ENCODE results near the gene GAS5.
"Not testable (repeated sequence)": the region's sequence is repeated elsewhere in the genome, so short reads cannot be mapped to it uniquely, and the experiment has no call there.

Gene GAS5

DNA sequence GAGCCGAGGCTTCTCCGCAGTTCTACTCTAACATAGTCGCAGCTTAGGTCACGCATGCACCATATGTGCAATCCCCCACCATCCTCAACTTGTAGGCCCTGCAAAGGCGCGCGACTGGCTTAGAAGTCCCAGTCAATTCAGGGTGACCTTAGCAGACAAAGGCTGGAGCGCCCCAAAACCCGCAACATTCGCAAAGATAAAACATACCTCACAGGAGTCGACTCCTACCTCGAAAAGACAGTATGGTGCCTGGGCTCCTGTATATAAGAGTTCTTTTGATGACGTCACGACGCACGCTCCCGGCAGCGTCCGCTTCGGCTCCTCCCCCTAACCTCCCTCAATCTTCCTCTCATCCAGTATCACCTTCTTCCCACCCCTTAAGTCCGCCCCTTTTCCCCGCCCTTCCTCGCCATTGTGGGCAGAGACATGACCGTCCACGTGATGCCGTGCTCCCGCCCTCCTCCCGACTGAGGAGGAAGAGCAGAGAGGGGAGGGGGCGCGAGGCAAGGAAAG is at the start of gene GAS5:
TSS of gene GAS5 (minus strand) at position 237 of the 513 bp plus-strand sequence.
- DNase-seq, result peak; percentile 95 to 100 (median 97)
- intact Hi-C loops (cut with DNase I), result loop anchor here (2.0 to 5.0 kb wide), 3 partner anchors 43 to 291 kb away; partner anchors contain the start of genes CENPL, DARS2, RABGAP1L and RC3H1

DNA sequence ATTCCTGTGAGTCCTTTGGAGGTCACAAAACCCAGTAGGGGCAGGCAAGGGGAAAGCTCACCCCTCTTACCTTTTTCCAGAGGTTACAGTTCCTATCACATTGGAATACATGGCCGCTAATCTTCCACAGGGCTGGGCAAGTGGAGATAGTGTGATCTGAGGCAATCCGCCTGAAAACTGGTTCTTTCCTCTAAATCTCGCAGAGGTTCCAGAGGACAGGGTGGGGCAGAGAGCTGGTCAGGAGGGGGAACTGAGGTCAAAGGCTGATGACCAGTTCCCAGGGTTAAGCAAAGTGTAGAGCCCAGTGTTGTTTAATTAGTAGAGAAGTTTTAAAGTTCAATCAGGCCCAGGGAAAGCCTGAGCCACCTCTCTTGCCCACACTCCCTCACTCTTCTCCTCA is 49.4 kb upstream of the GAS5 start, which contains the start of gene SERPINC1:
TSS of gene SERPINC1 (minus strand) at position 179 of the 400 bp plus-strand sequence. CDS start at position 111, 68 bp downstream.
- intact Hi-C loops (cut with DNase I), result no loop called here
- DNase-seq, result no peak

DNA sequence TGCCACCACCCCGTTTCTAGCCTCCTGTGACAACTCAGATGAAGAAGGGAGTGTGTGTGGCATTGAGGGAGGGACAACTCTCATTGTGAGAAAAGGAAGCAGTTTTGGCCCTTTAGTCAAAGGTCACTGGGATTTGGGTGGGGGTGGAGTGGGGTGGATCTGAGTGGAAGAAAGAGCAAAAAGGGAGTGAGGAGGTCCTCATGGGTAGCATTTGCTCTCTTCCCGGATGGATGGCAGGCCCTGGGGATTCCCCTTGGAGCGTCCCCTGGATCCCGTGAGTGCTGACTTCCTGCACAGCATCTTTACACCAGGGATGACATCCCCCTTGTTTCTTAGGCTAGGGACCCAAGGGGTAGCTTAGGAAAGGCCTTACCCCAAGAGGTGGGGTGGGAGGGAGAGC is 48.9 kb upstream of the GAS5 start:
- no peak for DNase-seq
- intact Hi-C loops (cut with DNase I), result no loop called here

DNA sequence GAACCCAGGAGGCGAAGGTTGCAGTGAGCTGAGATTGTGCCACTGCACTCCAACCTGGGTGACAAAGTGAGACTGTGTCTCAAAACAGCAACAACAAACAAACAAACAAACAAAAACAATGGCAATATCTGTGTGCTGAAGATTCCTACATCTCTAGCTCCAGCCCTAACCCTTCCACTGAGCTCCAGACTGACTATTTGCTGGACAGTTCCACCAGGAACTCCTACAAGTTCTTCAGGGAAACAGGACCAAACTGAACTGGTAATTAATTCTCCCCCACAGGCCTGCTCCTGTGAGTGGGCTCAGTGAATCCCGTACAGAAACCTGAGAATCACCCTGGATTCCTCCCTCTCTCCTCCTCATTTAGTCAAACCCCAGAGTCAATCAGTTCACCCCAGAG is 47.8 kb upstream of the GAS5 start:
- intact Hi-C loops (cut with DNase I), result no loop called here
- DNase-seq, result no peak

DNA sequence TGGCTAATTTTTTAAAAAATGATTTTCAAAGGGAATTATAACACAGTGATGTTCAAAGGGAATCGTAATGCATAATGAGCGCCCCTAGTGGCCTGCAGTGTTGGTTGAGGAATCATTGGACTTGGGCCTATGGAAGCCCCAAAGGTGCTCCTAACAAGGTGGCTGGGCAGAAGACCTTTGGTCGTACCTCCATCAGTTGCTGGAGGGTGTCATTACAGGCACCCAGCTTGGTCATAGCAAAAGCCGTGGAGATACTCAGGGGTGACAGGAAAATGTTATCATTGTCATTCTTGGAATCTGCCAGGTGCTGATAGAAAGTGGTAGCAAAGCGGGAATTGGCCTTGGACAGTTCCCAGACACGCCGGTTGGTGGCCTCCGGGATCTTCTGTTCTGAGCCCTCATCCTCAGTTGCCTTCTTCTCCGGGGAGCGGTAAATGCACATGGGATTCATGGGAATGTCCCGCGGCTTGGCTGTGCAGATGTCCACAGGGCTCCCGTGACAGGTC is 46.6 kb upstream of the GAS5 start:
- no peak for DNase-seq
- intact Hi-C loops (cut with DNase I), result no loop called here

DNA sequence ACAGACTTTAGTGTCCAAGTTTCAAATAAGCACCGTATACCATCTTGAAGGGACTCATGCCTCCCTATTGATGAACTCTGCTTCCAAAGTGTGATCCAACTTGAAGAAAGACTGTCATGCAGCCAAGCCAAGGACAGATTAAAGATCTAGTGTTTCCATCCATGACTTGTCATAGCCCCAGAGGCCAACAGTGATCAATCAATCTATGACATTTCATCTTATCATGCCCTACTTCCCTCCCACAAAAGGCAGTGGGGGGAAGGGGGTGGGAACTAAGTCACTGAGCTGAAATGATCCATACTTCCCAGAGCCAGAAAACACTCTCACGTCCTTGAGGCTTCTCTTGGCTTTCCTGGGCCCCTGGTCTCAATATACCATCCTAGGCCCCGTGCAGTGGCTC is 45.3 kb upstream of the GAS5 start:
- DNase-seq, result no peak
- intact Hi-C loops (cut with DNase I), result no loop called here

DNA sequence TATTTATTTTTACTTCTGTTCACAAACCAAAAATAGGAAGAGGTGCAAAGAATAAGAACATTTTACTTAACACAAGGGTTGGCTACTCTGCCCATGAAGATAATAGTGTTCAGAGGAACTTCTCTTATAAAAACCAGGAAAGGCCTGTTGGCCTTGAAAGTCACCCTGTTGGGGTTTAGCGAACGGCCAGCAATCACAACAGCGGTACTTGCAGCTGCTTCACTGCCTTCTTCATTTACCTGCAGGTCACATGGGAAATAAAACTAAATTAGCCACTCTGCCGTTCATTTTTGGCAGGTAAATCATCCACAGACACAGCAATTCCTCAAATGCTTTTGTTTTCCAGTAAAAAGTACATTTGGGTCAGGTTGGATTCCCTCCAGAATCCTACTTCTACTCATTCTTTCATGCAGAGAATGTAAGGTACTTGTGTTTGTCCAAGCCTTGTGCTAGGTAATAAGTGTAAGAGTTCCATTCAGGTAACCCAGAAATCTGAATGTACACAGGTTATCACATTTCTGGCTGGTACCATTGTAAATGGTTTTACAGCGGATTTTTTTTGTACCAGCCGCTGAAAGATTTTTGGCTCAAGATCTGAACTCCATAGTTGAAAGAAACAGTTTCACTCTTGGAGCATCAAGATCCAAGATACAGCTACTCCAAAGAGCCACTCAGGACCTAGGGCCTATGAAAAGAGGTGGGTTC is 36.2 kb upstream of the GAS5 start:
- no peak for DNase-seq
- intact Hi-C loops (cut with DNase I), result no loop called here

DNA sequence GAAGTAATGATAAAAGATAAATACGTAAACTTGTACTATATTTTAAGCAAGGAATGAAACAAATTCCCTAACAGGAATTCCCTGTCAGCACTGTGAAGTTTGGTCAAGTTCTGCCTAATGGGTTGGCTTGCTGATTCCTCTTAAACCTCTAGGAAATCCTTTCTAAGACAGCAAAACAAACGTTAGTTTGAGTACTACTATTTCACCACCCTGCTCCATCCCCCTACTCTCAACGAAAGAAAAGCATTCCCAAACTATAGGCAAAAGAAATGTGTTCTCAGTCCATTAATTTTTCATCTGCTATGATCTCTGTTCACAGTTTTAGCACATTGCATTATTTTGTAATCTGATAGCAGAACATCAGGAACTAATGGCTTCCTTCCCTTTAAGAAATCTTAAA is 33.2 kb upstream of the GAS5 start:
- intact Hi-C loops (cut with DNase I), result no loop called here

DNA sequence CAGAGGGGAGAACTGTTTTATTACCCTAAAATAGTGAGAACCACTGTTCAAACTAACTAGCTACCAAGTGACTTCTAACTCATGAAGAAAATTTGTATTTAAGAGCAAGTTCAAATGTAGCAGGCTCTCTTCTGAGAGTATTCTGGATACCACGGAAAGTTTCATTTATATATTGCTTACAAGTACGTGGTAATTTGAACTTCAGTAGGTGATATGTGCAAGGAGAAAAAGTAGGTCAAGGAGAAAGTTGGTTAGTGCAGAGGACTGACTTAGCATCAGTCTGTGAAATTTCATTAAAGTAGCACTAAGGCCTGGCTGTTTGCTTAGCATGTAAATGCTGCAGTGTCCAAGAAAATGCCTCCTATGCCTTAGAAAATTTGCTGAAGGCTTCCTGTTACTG is 32.6 kb upstream of the GAS5 start:
- DNase-seq, result no peak
- intact Hi-C loops (cut with DNase I), result no loop called here

More for the DNA sequence above, 33.2 kb upstream of the GAS5 start:
- no peak for DNase-seq

DNA sequence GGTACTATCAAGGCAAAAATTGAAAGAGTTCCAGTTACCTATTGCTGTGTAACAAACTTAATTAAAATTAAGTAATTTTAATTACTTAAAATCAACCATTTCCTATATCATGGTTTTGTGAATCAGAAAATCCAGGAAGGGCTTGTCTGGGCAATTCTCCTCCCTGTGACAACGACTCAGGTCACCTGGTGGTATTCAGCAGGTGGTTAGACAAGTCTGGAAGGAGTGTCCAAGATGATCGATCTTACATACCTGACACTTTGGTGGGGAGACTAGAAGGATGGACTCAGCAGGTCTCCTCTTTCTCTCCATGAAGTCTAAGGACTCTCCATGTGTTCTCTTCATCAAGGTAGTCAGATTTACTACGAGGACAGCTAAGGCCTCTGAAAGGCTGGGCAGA is 26.4 kb upstream of the GAS5 start:
- intact Hi-C loops (cut with DNase I), result no loop called here
- DNase-seq, result no peak

DNA sequence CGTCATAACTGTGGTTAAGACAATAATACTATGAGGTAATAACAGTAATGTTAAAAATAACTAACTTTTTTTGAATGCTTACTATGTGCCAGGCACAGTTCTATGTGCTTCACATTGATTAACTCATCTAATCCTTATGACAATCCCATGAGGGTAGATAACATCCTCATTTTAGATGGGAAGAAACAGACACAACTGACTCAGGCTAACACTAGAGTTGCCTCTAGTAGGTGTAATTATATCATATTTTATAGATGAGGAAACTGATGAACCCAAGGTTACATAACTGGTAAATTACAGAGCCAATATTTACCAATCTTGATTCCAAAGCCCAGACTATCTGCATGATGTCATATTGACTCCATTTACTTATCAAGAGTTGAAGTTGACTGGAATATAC is 25.8 kb upstream of the GAS5 start:
- DNase-seq, result no peak
- intact Hi-C loops (cut with DNase I), result no loop called here

DNA sequence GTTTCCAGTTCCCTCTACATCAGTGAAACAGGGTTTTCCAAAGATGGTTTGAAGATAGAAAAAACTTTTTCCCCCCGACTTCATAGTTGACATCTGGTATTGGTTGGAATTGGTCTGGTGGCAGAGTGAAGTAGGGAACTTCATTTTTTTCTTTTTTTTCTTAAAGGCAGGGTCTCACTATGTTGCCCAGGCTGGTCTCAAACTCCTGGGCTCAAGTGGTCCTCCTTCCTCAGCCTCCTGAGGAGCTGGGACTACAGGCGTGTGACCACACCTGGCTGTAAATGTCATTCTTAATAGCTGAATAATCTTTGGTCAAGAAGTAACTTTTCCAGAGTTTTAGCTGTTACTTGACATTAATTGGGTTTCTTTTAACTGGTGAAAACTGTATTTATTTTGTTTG is 22.1 kb upstream of the GAS5 start:
- intact Hi-C loops (cut with DNase I), result no loop called here
- no peak for DNase-seq

DNA sequence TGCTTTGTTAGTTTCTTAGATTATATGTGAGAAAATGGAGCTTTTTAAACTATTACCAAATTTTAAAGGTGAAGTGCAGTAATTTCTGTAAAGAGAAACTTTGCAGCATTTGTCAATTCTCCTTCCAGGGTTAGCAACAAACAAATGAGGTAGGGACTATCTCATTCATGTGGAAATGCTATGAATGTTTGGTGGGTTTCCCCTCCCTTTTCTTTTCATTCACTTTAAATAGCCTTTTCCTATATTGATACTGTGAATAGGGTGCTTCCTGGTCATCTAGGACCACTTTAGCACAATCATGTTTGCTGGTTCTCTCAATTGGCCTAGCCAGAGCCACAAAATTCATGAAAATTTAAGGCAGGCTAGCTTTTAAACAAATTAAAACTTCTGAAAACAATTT is 21.0 kb upstream of the GAS5 start:
- intact Hi-C loops (cut with DNase I), result no loop called here
- no peak for DNase-seq

DNA sequence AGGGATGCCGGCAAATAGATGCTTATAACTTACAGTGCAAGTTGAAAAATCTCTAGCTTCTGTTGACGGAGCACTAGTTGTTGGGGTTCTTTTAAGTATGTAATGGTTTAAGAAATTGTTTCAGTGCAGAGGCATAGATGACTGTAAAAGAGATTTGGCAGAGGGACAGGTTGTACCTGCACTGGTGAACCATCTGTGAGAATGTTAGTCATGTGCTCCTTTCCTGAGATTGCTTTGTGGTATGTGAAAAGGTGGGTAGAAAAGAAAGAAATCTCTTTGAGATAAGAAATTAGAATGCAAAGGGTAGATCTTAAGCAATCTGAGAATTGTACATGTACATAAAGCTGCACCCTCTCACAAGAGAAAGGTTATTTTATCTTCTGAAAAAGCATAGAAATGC is 19.8 kb upstream of the GAS5 start:
- intact Hi-C loops (cut with DNase I), result no loop called here
- DNase-seq, result no peak

DNA sequence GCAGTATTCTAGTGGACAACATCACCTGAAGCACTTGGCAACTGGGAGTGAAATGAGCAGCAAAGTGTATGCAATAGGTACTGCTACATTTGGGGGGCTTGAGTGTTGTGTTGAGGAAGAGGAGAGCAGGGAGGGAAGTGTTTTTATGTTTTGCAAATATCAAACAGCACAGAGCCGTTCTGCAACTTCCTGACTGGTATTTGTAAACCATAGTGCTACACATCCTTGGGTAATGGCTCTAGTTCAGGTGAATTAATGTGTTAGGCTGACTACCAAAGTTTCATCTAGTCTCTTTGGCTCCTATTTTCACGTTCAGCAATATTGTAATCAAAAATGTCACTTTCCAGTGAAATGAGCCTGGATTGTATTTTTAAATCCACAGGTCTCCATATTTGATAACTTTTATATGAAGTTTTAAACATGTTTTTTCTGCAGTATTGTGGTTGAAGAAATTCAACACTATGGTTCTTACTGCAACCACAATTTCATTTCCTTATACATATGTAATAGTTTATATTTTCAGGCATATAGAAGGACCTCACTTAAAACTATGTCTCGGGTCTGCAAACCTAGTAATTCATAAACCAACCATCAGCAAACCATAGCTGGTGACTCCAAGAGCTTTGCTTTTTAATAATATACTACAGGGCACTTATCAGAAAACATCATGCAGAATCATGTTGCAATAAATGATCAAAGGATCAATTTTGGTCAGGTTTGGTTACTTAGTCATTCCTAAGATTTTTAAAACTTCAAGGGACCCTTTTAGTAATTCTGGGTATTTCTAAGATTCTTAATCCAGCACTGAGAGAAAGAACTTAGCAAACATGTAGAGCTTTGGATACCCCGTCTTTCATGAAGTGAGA is 19.2 kb upstream of the GAS5 start:
- intact Hi-C loops (cut with DNase I), result no loop called here

DNA sequence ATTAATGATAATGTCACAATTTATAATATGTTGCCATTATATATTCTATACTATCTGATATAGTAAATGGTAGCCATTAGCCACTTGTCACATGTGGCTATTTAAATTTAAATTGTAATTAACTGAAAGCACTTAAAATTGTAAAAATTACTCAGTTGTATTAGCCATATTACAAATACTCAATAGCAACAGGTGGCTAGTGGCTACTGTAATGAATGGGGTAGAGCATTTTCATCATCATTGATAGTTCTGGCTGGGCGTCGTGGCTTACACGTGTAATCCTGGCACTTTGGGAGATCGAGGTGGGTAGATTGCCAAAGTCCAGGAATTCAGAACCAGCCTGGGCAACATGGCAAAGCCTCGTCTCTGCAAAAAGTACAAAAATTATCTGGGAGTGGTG is 16.9 kb upstream of the GAS5 start:
- intact Hi-C loops (cut with DNase I), result no loop called here

More for the DNA sequence above, 19.2 kb upstream of the GAS5 start:
- DNase-seq, result no peak

DNA sequence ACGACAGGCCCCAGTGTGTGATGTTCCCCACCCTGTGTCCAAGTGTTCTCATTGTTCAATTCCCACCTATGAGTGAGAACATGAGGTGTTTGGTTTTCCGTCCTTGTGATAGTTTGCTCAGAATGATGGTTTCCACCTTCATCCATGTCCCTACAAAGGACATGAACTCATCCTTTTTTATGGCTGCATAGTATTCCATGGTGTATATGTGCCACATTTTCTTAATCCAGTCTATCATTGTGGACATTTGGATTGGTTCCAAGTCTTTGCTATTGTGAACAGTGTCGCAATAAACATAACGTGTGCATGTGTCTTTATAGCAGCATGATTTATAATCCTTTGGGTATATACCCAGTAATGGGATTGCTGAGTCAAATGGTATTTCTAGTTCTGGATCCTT is 13.3 kb upstream of the GAS5 start:
- intact Hi-C loops (cut with DNase I); DNase-seq: not testable (repeated sequence)

More for the DNA sequence above, 16.9 kb upstream of the GAS5 start:
- DNase-seq, result no peak

DNA sequence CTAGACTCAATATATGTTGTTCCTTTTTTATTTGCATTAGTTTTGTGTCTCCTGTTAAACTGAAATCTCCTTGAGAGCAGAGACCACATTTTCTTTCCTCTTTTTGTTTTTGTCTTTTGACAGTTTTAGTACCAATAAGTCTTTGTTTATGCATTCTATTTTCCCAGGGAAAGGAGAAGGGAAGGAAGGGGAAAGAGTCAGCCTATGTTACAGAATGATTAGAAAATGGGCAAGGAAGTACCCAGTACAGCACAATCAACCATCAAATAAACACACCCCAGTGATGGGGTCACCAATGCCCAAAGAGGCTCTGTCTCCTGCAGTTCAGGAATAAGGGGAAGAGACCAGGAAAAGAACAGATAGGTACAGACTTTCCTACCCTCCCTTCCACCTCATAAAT is 10.5 kb upstream of the GAS5 start:
- intact Hi-C loops (cut with DNase I), result loop anchor here (5.0 kb wide), 1 partner anchor 139 kb away; no protein-coding TSS in a partner anchor
- DNase-seq, result no peak

DNA sequence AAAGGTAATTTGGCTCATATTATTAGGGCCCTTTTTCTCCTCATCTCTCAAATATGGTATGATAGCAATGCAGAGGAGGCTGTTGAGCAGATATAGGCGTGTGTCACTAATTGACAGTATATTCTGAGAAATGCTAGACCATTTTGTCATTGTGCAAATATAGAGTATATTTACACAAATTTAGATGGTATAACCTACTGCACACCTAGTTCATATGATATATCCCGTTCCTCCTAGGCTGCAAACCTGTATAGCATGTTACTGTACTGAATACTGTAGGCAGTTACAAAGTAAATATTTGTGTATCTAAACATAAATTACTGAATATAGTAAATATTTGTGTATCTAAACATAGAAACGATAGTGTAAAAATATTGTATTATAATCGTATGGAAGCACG is 8.9 kb upstream of the GAS5 start:
- DNase-seq, result no peak
- intact Hi-C loops (cut with DNase I), result loop anchor here (5.0 kb wide), 1 partner anchor 141 kb away; no protein-coding TSS in a partner anchor

DNA sequence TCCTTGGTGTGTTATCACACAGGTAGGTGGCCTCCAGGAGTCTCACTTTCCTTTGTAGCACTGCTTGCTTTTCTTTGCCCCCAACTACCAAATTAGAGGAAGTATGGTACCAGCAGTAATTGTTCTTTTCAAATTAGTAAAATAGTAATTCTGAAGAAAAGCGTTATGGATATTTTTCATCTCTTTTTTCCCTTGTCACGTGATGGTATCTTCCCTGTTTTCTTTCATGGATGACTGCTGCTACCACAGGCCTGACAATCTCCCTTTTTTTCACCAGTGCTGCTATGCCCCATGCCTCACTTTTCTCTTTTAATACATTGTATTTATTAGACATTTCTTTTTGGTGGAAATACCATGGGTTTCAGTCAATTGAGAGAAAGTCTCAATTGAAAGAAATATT is 3.7 kb upstream of the GAS5 start:
- DNase-seq, result no peak
- intact Hi-C loops (cut with DNase I), result no loop called here

DNA sequence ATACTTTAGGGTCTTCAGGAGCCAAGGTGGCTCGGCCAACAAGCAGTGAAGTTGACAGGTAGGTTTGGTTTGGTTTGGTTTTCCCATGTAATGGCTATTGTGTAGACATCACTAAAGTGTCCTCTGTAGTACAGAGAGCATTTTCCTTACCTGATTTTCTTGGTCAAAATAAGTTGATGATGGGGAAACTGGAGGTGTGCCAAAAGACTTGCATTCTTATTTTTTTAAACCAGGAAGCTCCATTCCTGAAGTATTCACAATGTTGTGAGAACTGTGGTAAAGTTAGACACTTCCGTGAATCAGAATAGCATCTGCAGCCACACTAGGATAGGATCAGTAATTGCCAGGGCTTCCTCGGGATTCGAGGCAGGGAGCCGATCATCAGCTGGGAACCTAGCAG is 3.3 kb upstream of the GAS5 start:
- intact Hi-C loops (cut with DNase I), result no loop called here
- DNase-seq, result no peak
